Stimulated activated CD4-positive, alpha-beta T cell treated with anti-CD3 and anti-CD28 coated beads, TNF-alpha, amount 100 ng/mL, for 1 hour (primary cell): ENCODE measurements around the gene B3GNT9.

Experiments
- DNase-seq, 3 donors: peaks; one replicate each; pipeline ENCODE4 v3.0.0-alpha.2; 2020; ENCODE audit warnings: low read depth in 3 of 3, low spot score in 1 of 3

B3GNT9 gene

DNA sequence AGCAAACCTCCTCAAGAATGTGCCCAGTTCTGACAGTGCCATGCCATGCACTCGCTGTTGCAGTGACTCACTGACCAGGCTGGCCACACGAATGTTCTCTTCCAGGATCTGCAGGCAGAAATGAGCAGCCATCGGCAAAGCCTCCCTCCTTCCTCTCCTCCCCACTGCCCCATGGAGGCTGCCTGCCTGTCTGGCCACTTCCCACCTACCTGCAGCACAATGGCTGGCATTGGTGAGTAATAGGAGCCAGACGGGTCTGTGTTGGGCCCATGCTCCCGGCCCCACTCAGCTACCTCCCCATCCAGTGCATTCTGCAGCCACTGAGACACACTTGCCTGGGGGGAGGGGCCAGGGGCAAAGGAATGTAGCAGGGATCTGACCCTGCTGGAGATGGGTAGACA, 35.8 kb upstream of the B3GNT9 start:
- no peak for DNase-seq

DNA sequence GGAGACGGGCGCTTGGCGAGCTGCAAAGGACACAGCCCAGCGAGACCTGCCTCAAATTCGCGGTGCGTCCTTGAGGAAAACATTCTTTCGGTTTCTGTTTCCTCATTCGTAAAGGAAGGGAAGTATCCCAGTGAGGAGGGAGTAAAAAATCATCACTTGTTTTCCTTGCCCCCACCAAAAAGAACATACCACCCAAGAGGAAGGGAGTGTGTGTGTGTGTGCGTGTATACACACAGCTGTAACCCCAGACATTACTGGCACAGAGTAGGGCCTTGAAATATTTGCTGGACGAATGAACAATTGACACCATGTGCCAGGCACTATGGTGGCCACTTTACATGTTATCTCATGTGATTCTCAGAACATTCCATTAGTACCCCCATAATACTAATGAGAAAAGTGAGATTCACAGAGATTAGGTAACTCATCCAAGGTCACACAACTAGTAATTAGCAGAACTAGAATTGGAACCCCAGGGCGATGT, 34.9 kb upstream of the B3GNT9 start:
- DNase-seq: no peak

DNA sequence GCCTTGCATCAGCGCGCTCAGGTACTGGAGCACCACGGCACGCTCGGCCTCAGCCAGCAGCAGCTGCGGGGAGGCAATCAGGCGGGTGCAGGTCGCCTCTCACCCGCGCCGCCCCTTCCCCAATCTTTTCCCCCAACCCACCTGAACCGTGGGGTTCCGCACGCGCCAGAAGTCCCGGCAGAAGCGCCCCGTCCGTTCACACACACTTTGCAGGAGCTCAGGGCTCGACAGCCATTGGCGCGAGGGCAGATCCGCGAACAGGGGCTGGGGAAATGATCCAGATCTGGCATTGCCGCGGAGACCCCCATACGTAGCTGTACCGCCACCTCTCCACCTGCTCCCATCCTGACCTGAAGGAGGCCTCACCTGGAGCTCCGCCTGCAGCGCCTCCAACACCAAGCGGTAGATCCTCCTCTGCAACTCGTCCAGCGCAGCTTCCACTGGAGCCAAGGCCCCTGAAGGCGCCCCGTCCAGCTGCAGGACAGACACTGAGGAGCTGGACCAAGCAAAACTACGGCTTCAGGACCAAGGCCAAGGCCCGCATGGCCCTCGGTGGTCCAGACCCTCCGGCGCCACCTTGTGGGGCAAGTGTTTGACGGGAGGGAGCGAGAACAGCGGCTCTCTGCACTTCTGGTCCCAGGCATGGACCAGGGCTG, 34.3 kb upstream of the B3GNT9 start:
- DNase-seq: peak; percentile 46 to 76 (median 56)

DNA sequence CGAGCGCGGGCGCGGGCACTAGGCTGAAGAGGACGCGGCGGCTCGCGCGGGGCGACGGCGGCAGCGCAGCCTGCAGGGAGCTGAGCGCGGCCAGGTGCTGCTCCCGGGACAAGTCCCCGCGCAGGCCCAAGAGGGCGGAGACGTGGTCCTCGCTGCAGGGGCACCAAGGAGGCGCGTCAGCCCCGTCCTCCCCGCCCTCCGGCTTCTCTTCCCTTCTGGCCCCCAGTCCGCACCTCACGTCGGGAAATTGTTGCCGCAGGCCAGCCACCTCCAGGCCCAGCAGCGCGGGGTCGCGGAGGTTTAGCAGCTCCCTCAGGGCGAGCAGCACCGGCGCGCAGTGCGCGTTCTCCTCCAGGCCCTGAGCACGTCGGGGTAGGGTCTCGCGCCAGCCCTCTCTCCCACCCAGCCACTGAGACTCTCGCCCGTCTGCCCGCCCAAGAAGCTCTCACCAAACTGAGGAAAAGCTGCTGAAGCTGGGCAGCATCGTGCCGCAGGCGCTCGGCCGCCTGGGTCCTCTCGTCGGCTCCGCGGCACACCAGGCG, 33.7 kb upstream of the B3GNT9 start:
- no peak for DNase-seq

DNA sequence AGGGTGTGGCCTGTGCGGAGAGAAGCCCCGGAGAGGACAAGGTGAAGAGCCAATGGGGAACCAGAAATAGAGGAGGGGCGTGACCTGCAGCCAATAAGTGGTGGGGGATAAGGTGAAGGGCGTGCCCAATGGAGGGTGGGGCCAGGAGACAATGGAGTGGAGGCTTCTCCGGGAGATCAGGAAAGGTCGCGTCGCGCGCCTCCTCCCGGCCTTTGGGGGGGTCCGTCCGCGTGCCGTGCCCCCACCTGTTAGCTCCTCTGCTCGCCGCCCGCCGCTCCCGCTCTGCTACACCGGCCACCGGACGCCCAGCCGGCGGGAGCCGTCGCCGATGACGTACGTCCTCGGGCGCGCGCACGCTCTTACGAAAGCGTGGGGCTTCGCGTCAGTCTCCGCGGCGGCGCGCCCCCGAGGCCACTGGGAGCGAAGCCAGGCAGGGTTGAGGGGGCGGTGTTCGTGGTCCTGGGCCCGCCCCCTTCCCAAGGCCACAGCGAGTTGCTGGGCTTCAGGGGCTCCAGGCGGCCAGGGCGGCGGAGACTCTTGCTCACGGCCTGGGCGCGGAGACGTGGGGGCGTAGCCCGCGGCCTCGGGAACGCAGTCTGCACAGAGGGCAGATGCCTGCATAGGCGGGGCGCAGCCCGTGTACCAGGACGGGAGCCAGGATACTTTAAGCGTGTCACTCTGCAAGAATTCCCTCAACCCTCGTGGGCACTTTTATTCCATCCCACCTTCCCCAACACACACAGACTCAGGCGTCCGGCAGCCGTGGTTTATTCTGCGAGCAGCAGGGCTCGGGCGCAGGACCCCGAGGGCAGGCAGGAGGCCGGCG, 33.0 kb upstream of the B3GNT9 start, which contains the start of gene MATCAP1:
TSS of gene MATCAP1 (minus strand) at position 337 of the 826 bp plus-strand sequence. CDS start 3,353 bp downstream, outside the sequence.
- DNase-seq: peak; percentile 79 to 83 (median 82)

DNA sequence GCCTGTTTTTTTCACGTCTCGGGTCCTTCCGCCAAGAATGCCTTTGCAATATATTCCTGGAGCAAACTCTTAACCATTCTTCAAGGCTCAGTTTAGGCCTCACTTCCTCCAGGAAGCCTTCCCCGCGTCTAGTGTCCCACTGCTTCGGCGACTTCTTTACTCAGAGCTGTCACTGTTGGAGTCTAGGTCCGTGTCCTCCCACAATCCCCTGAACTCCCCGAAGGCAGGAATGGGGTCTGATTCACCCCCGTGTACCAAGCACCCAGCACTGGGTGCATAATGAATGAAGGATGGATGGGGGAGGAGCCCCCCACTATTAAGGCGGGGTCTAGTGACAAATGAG, 32.5 kb upstream of the B3GNT9 start:
- no peak for DNase-seq

DNA sequence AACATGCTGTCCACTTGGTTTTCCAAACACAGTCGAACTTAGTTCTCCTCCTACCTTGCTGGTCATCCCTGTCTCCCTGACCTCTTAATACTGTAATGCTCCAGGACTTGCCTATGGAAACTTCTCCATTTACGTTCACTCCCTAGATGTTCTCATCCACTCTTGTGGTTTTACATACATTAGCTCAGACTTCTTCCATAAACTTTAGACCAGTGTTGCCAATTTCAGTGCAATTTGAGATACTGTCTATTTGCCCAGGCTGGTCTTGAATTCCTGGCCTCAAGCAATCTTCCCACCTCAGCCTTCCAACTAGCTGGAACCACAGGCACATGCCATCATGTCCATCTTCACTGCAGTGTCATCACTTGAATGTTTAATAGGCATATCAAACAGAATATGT, 31.5 kb upstream of the B3GNT9 start:
- no peak for DNase-seq

DNA sequence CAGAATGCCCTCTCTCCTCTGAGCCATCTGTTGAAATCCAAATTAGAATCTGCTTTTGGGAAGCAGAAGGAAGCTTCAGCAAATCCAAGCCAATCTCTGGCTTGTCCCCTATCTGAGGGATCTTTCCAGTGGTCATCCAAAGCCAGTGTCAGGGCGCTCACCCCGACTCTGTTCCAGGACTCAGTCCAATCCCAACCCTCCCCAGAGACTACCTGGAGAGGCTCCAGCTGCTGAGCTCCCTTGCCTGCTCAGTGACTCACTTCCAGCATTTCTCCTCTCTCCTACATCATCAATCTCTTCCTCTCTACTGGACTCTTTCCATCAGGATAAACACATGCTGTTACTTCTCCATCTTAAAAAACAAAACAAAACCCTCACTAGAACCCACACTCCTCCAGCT, 30.5 kb upstream of the B3GNT9 start:
- DNase-seq: no peak

DNA sequence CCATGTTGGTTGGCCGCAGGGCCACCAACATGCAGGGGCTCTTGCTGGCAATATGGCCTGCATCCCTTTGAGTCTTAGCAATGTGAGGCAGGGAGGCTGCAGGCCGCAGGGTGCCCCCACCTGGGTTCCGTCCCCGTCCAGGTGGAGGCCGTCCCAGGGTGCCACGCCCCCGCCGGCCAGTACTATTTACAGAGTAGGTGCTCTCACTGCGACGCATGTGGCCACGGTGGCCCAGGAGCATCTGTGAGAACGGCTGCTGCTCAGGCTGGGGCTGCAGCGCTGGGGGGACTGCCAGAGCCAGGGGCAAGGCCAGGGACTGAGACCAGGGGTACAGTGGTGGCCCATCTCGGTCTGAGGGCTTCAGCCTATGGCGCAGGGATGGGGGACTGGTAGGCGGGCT, 29.4 kb upstream of the B3GNT9 start:
- DNase-seq: no peak

DNA sequence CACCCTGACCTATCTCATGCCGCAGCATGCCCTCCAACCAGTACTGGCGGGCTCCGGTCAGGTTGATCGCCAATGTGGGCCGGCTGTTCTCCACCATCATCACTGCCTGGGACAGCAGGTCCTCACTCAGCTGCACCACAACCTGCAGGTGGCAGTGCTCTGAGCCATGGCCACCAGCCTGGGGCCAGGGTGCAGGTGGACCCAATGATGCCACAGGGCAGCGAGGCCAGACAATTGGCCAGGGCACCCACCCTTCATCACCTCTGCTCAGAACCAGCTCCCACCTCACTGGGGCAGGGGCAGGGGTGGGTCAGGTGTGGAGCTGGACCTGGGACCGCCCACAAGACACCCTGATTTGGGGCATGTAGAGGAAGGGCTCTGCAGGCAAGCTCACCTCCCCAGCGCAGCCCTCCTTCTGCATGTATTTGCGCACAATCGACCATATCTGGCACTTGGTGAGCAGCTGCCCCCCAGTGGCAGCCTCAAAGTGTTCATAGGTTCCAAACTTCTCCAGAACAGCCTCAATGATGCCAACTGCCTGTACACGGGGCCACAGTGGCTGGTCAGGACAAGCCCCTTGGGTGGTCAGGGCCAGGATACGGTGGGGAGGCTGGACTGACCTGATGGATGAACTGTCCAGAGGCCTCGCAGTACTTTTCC, 28.8 kb upstream of the B3GNT9 start:
- DNase-seq: no peak

DNA sequence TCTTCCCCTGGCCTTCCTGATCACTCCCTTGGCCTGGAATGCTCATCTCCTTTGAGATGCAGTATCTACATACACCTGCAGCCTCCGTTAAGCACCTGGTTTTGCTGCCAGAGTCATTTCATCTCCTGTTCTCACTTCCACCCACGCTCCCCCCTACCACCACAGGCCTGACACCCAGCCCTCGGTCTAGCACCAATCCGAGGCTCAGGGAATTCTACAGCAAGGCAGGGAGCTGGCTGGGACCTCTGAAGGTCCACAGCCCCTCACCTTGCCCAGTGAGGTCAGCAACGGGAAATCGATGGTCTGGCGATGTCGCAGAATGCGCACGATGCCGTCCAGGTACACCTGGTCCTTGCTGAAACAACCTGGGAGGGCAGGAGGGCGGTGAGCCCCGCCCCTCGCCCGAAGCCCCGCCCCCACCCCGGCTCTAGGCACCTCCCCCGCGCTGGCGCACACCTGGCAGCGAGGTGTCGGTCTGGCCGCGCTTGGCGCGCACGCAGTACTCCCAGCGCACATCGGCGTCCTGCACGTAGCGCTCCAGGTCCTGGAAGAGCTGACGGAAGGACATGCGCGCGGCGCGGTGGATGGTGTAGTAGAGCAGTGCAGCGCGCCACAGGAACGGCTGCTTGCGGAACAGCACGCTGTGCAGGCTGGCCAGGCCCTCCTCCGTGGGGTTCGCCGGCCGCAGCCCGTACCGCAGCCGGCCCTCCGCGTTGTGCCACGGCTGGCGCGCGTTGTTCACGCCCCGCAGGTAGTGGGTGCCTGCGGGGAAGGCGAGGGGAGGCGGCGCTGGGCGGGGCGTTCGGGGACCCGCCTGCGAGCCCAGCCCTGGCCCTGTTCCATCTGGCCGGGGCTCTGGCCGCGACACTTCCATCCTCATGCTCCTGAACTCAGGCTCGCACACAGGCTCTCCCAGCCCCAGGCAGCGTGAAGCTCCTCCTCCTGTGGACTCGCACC, 27.2 kb upstream of the B3GNT9 start:
- DNase-seq: no peak

DNA sequence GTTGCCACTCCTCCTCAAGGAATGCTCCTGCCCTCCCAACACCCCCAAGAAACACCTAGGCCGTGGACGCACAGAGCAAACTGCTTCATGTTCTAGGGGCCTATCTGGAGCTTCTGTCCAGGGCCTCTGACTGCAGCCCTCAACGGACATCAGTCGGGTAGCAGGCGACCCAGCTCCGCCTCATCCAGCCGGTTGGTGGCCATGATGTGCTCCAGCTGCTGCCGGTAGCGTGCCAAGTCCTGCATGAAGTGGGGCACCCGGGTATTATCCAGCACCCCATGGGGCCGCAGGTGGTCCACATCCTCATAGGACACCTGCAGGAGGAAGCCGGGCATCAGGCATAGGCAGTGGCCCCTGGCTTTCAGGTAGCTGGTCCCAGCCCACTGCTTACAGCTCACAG, 25.9 kb upstream of the B3GNT9 start:
- DNase-seq: no peak

DNA sequence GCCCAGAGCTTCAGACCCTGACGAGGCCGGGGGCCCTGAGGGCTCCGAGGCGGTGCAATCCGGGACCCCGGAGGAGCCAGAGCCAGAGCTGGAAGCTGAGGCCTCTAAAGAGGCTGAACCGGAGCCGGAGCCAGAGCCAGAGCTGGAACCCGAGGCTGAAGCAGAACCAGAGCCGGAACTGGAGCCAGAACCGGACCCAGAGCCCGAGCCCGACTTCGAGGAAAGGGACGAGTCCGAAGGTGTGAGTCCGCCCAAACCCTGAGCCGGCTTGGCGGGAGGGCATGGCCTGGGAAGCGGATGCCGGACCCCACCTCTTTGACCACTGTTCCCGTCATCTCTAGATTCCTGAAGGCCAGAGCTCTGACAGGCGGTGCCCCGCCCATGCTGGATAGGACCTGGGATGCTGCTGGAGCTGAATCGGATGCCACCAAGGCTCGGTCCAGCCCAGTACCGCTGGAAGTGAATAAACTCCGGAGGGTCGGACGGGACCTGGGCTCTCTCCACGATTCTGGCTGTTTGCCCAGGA, 24.0 kb upstream of the B3GNT9 start:
- no peak for DNase-seq

DNA sequence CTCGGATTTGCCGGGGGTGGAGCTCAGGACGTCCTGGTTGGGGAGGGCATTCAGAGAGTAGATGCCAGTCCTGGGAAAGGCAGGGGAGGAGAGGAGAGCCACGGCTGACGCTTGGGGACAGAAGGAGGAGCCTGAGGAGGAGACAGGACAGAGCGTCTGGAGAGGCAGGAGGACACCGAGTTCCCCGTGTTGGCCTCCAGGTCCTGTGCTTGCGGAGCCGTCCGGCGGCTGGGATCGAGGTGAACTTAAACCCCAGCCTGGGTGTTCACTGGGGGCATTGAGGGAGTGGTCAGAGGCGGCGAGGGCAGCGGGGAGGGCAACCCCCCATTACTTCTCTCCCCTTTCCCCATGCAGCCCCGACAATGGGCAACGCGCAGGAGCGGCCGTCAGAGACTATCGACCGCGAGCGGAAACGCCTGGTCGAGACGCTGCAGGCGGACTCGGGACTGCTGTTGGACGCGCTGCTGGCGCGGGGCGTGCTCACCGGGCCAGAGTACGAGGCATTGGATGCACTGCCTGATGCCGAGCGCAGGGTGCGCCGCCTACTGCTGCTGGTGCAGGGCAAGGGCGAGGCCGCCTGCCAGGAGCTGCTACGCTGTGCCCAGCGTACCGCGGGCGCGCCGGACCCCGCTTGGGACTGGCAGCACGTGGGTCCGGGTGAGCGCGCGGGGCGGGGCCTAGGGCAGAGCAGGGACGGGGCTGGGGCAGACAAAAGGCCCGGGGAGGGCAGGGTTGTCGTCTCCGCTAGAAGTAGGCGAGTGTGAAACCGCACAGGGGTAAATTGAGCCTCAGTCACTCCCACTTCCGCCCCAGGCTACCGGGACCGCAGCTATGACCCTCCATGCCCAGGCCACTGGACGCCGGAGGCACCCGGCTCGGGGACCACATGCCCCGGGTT, 23.3 kb upstream of the B3GNT9 start:
- peak in 1 of 3 donors; percentile 42 for DNase-seq

DNA sequence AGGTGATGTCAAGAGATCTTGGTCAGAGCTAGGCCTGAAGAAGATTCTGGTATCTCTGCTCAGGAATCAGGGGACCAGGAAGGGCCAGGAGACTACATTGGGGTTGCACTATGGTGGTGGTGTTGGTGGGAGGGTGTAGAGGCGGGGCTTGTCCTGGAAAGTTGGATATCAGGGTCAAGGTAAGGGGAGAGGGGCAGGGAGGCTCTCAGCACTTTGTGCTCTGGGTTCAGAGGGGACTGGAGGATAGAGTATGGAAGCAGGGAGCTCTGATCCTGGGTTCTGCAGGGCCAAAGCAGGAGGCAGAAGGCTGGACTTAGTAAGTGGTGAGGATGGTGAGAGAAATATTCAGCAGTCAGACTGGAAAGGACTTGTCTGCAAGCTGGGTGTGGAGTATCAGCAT, 22.5 kb upstream of the B3GNT9 start:
- no peak for DNase-seq

DNA sequence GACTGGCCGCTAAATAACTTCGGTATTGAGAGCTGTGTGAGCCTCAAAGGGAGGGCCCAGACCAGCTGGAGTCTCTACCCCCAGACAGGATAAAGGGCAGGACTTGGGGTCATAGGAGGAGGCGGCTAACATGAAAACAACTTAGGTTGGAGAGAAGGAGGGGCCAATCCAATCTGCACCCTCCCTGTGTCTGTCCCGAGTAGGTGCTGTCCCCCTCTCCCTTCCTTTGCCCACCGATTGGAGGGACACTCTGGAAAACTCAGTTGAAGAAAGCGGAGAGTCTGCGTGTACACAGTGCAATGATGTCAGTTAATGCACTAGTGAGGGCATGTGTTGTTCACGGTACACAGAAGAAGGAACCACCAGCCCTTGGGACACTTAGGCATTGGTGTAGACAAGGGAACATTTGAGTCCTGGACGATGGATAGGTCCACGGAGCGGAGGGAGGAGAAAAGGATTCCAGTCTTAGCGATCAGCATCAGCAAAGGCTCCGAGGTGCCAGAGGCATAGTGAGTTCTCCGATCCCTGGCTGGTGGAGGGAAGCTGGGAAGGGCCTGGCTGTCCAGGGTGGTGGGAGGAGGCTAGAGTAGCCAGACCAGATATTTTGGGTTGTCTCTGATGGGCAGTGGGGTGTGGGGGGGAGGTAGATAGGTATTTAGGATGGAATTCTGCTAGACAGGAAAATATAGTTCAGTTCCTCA, 20.3 kb upstream of the B3GNT9 start:
- DNase-seq: no peak

DNA sequence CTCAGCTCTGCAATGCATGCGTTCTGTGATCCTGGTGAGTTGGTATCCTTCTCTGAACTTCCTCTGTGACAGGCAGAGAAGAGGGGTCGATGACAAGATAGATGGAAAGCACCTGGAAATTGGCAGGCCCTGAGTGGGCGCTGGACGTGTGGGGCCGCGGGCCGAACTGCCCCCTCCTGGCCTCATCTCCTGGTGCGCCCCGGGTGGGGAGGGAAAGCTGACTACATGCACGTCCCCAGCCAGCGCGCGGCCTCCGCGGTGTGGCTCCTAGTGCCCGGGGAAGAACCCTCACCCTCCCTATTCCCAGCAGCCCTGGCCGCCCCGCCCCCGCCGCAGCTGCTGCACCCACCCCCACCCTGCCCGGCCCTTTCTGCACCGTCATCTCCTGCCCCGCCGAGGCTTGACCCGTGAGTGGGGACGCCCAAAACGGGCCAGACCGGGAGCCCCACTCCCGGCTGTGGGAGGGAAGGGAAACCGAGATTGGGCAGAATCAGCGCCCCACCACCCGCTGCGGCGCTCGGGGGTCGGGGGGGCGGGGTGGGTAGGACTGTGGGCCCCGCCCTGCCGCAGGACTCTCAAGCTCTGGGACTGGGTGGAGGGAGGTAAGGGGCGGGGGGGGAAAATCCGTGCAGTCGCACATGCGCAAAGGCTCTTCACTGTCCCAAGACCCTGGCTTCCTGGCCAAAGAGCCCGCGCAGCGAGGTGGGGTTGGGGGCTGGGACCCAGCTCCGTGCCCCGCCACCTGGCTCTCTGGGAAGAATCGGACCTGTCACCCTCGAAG, 19.6 kb upstream of the B3GNT9 start, which contains the start of gene NOL3:
TSS of gene NOL3 (plus strand) at position 371 of the 781 bp plus-strand sequence.
- no peak for DNase-seq

DNA sequence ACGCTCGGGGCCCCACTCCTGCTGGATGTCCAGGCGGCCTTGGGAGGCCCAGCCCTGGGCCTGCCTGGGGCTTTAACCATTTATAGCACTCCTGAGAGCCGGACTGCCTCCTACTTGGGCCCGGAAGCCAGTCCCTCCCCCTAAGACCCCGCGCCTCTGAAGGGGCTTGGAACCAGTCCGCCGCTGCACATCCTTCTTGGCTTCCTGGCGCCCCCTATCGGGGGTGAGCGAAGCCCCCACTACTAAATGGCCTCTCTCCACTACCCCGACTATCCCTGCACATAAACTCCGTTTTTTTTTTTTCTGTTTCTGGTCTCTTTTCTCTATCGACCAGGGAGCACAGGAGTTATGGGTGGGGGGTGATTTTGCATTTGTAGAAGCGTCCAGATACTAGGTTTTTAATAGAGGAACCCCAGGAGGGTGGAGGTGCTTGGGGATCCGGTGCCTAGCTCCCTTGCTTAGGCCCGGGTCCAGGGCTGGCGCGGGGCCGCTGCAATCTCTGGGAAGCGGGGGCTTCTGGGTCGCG, 18.9 kb upstream of the B3GNT9 start:
- no peak for DNase-seq
